ENCODE results near the gene CACHD1. TPM values are rescaled to one million over a fixed set of nuclear protein-coding genes. Genes with fewer than 3 reads are reported as not detected.

Gene CACHD1
- total and polyA plus RNA-seq, 2 of the 8 experiments (the other 6 are each of a cell fraction or from before 2014, with no cell fraction given): 22.2 to 42.5 TPM

DNA sequence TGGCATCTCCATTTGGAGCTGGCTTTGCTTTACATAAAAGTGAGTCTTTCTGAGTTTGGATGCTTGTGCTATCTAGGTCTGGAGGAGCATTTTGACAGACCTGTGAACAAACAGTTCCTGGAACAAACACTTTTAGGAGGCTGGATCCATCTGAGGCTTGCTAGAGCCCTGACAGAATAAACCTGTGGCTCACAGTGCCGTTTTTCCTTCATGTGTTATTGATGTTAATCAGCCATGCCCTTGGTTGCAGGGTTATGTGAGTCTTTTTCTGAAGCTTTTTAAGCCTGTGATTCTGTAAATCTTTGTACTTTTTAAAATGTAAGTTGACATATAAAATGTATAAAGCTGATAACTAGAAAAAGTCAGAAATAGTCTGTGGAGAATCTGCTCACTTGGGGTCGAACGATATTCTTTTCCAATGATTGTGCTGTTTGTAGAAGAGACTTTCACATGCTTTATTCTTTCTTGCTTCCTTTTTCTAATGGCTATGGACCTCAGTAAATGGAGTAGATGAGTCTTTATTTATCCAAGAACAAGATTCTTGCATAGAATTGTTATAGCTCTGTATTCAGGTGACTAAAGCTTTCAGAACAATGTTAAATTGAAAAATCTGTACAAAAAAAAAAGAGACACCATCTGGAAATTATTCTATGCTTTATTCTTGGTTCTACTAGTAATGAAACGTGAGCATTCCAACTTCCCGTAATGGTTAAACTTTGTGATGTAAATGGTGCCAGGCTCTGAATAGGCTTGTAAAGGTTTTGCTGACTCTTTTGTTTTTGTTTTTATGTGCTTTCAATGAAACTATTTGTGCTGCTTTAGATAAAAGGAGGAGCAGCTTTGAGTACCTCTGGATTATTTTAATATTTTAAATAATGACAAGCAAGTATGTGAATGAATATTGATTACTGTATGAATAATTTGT lies 53.7 kb downstream of the CACHD1 start:
- Histone ChIP-seq H3K4me3 (ENCODE audit: extremely low read depth in 1 of 4, insufficient read depth in 2 of 4, low read depth in 3 of 4, low read length in 4 of 4) (peak overlapping the region in 1 of 4 experiments; percentile 28; a peak in 1 of 8 replicates), H2AK5ac (ENCODE audit: low read depth, low read length) (no peak overlapping the region), H3K27ac (ENCODE audit: low read depth, low read length) (no peak overlapping the region), H2BK20ac (ENCODE audit: low read length) (no peak overlapping the region), H3K4me2 (ENCODE audit: insufficient read depth in 1 of 2, low read depth in 2 of 2, low read length in 2 of 2) (peak overlapping the region; percentile 27 to 32), H4K20me1 (replicated peaks in 1 of 2; ENCODE audit: control insufficient read depth in 1 of 2, insufficient read depth in 2 of 2, low read length in 2 of 2) (peaks cover 7 to 18% of the 10 kb centered on the region in 2 experiments), H3K14ac (ENCODE audit: insufficient read length) (no peak overlapping the region), H3K9me3 (ENCODE audit: insufficient read depth in 2 of 2, low read depth in 1 of 2, low read length in 1 of 2) (no peaks in the 10 kb centered on the region), H2BK5ac (ENCODE audit: low read depth, low read length) (no peak overlapping the region), H3K79me1 (ENCODE audit: low read depth, low read length) (peaks cover 2% of the 10 kb centered on the region; the same call in 1 of the 2 replicates), H3K9ac (replicated peaks in 1 of 4; ENCODE audit: extremely low read depth in 1 of 4, low read depth in 3 of 4, low read length in 3 of 4) (no peak overlapping the region), H2BK12ac (ENCODE audit: low read depth, low read length) (no peak overlapping the region), H3K27me3 (replicated peaks in 1 of 4; ENCODE audit: control insufficient read depth in 3 of 4, extremely low read depth in 1 of 4, insufficient read depth in 3 of 4, low read length in 3 of 4) (no peaks in the 10 kb centered on the region), H4K91ac (replicated peaks; ENCODE audit: insufficient read length, low read length) (no peak overlapping the region), H3K56ac (replicated peaks; ENCODE audit: insufficient read length, low read depth, low read length) (no peak overlapping the region), H3K4ac (replicated peaks; ENCODE audit: insufficient read length, low read depth, low read length) (no peak overlapping the region), H2BK15ac (ENCODE audit: low read length) (no peak overlapping the region), H3K23me2 (ENCODE audit: low read depth, low read length) (no peaks in the 10 kb centered on the region), H3K23ac (ENCODE audit: insufficient read length) (no peak overlapping the region), H3K36me3 (ENCODE audit: control insufficient read depth in 2 of 4, insufficient read depth in 4 of 4, low read length in 3 of 4) (no peaks in the 10 kb centered on the region), H2AFZ (ENCODE audit: low read length) (no peak overlapping the region), H2BK120ac (replicated peaks; ENCODE audit: low read depth, low read length) (no peak overlapping the region), H3K79me2 (ENCODE audit: control insufficient read depth in 1 of 2, insufficient read depth in 2 of 2, low read length in 2 of 2) (peaks cover 5 to 100% of the 10 kb centered on the region in 2 experiments; a peak in 3 of 4 replicates), H3K4me1 (replicated peaks in 1 of 4; ENCODE audit: control insufficient read depth in 3 of 4, insufficient read depth in 4 of 4, low read length in 3 of 4) (peaks cover 2 to 30% (median 20%) of the 10 kb centered on the region in 4 experiments), H3K18ac (ENCODE audit: extremely low read depth, low read length) (peak overlapping the region; percentile 2; the same call in 1 of the 2 replicates), H4K8ac (ENCODE audit: extremely low read depth, insufficient read depth, low read length) (no peak overlapping the region), H4K5ac (ENCODE audit: insufficient read length, low read depth, low read length) (no peak overlapping the region)
- 33% methylated on average over 5 of the region's 5 CpGs; no CpG with 5 or more reads in 1 of the 2 experiments for WGBS, 2 experiments (ENCODE audit: extremely low coverage in 1 of 2, insufficient coverage in 1 of 2, insufficient read length in 1 of 2, insufficient replicate concordance in 2 of 2, low coverage in 1 of 2, low lambda C conversion rate in 2 of 2, missing lambda C conversion rate in 1 of 2)
- peak; percentile 74 for FAIRE-seq
- ChIA-PET POLR2A (ENCODE audit: partially characterized antibody) (no interaction called here), CTCF (ENCODE audit: partially characterized antibody) (interaction anchor here (1.4 kb wide), 1 partner anchor 60 kb away, joined by 4 read pairs; no protein-coding TSS in a partner anchor)
- no peak for DNase-seq (ENCODE audit: low read depth in 1 of 2, low spot score in 2 of 2)
- no peak for TF ChIP-seq EGR1 (IDR thresholded peaks at IDR 0.05; ENCODE audit: borderline replicate concordance, low read depth, low read length)
- no peak for TF ChIP-seq ASH2L (IDR thresholded peaks at IDR 0.05; ENCODE audit: low read length)
- no peak for TF ChIP-seq CBX8 (IDR thresholded peaks at IDR 0.05; ENCODE audit: borderline replicate concordance, low read depth, low read length)
- TF ChIP-seq POLR2AphosphoS5 (IDR thresholded peaks at IDR 0.05; ENCODE audit: low read depth, low read length): no peak
- TF ChIP-seq BACH1 (IDR thresholded peaks at IDR 0.05; ENCODE audit: low read length): no peak
- TF ChIP-seq RAD21 (IDR thresholded peaks at IDR 0.05 in 1 of 2, conservative IDR thresholded peaks at IDR 0.05 in 1 of 2; ENCODE audit: low read depth in 2 of 2, low read length in 2 of 2): no peak
- TF ChIP-seq SIN3A (conservative IDR thresholded peaks at IDR 0.05 in 1 of 2, IDR thresholded peaks at IDR 0.05 in 1 of 2; ENCODE audit: low read depth in 1 of 2, low read length in 2 of 2): no peak
- peak; percentile 54 for TF ChIP-seq MAFK (IDR thresholded peaks at IDR 0.05; ENCODE audit: low read depth, low read length)
- no peak for TF ChIP-seq RNF2 (IDR thresholded peaks at IDR 0.05; ENCODE audit: borderline replicate concordance, low read depth, low read length, missing control alignments, poor library complexity, severe bottlenecking)
- TF ChIP-seq HDAC6 (IDR thresholded peaks at IDR 0.05; ENCODE audit: low read depth, low read length): no peak
- peak; percentile 5; the same call in 1 of the 2 replicates for TF ChIP-seq POU5F1 (IDR thresholded peaks at IDR 0.05; ENCODE audit: low read depth, low read length)

Measured in H1 (cell line).